GM12878 (cell line): Measurements from ENCODE around the gene MBD5. TPM values are rescaled to one million over a fixed set of nuclear protein-coding genes. Genes with fewer than 3 reads are reported as not detected.

Experiments
- ATAC-seq: fragments of 200-7000 bp; cut with Tn5 transposase; 3 replicates; pipeline ENCODE4 v1.9.1; 2020; ENCODE audit warnings: mild to moderate bottlenecking, moderate library complexity
- BruUV-seq: library from RNA; stranded (reverse); fragments of 400-500 nt; replicated peaks from 2 replicates; lab custom pipeline; 2021; lab: Mats Ljungman, UMichigan
- CTCF ChIA-PET: fragments of 300-600 bp; sonication (Branson Sonifier 250); formaldehyde crosslinking; extraction: SDS; loops from one replicate; lab custom pipeline; 2021; ENCODE audit warnings: inconsistent platforms; lab: Yijun Ruan, JAX
- POLR2A ChIA-PET: fragments of 350-600 bp; formaldehyde crosslinking; extraction: SDS; loops from one replicate; lab custom pipeline; 2021; ENCODE audit warnings: inconsistent platforms; lab: Charles Lee
- RAD21 ChIA-PET: fragments of 300-600 bp; sonication (Branson Sonifier 250); formaldehyde crosslinking; loops from one replicate; lab custom pipeline; 2023; ENCODE audit warnings: antibody characterized with exemption; ENCODE audit not compliant: unreplicated experiment; lab: Charles Lee
- SMC1A ChIA-PET: fragments of 300-600 bp; sonication (Branson Sonifier 250); formaldehyde crosslinking; loops from one replicate; lab custom pipeline; 2023; ENCODE audit not compliant: unreplicated experiment, uncharacterized antibody; lab: Charles Lee
- DNase-seq: peaks from one replicate; pipeline ENCODE4 v3.0.0-alpha.2; 2011; ENCODE audit warnings: low read depth, low spot score
- FAIRE-seq: peaks from 3 replicates; lab custom pipeline; 2011; peaks lifted over from hg19 to GRCh38; lab: Jason Lieb, UNC
- H2AFZ ChIP-seq: 2 replicates; pipeline ENCODE4 v1.6.0; 2011; ENCODE audit warnings: low read depth, low read length, control low read depth; ENCODE audit not compliant: control insufficient read depth
- H3K27ac ChIP-seq: 2 replicates; pipeline ENCODE4 v1.5.1; 2011; ENCODE audit warnings: control low read depth; ENCODE audit not compliant: control insufficient read depth, insufficient read depth
- H3K27me3 ChIP-seq, 2 experiments: replicated peaks in 1 of 2; 2 replicates each; pipeline versions ENCODE4 v1.6.0 to v1.6.1; 2011; ENCODE audit warnings: low read length in 1 of 2; ENCODE audit not compliant: control insufficient read depth in 2 of 2, insufficient read depth in 2 of 2
- H3K36me3 ChIP-seq, 2 experiments: 2 replicates each; pipeline ENCODE4 v1.5.1; 2011; ENCODE audit warnings: low read length in 1 of 2; ENCODE audit not compliant: control insufficient read depth in 2 of 2, insufficient read depth in 2 of 2
- H3K4me1 ChIP-seq: 2 replicates; pipeline ENCODE4 v1.6.1; 2011; ENCODE audit warnings: mild to moderate bottlenecking, low read length, moderate library complexity, mixed read lengths; ENCODE audit not compliant: control insufficient read depth, insufficient read depth
- H3K4me2 ChIP-seq: 2 replicates; pipeline ENCODE4 v1.6.0; 2011; ENCODE audit warnings: control low read depth; ENCODE audit not compliant: control insufficient read depth, insufficient read depth
- H3K4me3 ChIP-seq: fragments of 200-600 bp; sonication (generic); 2 replicates; pipeline ENCODE4 v1.5.1; 2016
- H3K79me2 ChIP-seq: 2 replicates; pipeline ENCODE4 v1.6.0; 2011; ENCODE audit warnings: low read length; ENCODE audit not compliant: control insufficient read depth, insufficient read depth
- H3K9ac ChIP-seq: 2 replicates; pipeline ENCODE4 v1.8.0; 2011; ENCODE audit warnings: low read length, control low read depth, mixed read lengths; ENCODE audit not compliant: control insufficient read depth, insufficient read depth
- H3K9me3 ChIP-seq: replicated peaks from 3 replicates; pipeline ENCODE4 v1.5.1; 2011; ENCODE audit warnings: mild to moderate bottlenecking, low read length; ENCODE audit not compliant: control insufficient read depth, insufficient read depth
- H4K20me1 ChIP-seq: 2 replicates; pipeline ENCODE4 v1.6.0; 2011; ENCODE audit not compliant: control insufficient read depth, insufficient read depth
- MTA2 ChIP-seq: fragments of 450-650 bp; IDR thresholded peaks from 2 replicates; pipeline ENCODE4 v1.6.1; 2016; ENCODE audit warnings: low read depth, mild to moderate bottlenecking, moderate library complexity
- NR2C1 ChIP-seq: fragments of 450-650 bp; IDR thresholded peaks from 2 replicates; pipeline ENCODE4 v1.6.1; 2017; ENCODE audit warnings: antibody characterized with exemption, mild to moderate bottlenecking, moderate library complexity
- NRF1 ChIP-seq: conservative IDR thresholded peaks from 2 replicates; pipeline ENCODE4 v1.6.1; 2011; ENCODE audit warnings: mild to moderate bottlenecking, low read depth, low read length, improper control_type of control experiment
- WGBS: methylation state at CpG from one replicate; pipeline ENCODE4 v1.1.6; 2016; ENCODE audit warnings: low lambda C conversion rate; ENCODE audit not compliant: insufficient replicate concordance, insufficient coverage; ENCODE audit errors: missing lambda C conversion rate; 5-methylcytosine and 5-hydroxymethylcytosine counted together
- in situ Hi-C: fragments of 300-500 bp; cut with MboI; formaldehyde crosslinking; loops from 9 replicates; pipeline ENCODE4 v1.14.3; 2018; ENCODE audit warnings: mixed read lengths
- intact Hi-C: fragments of 100-400 bp; cut with micrococcal nuclease; formaldehyde crosslinking; loops from one replicate; pipeline ENCODE4 v1.14.2; 2022; ENCODE audit not compliant: unreplicated experiment
- polyA plus RNA-seq, 11 experiments: library from polyadenylated mRNA; depleted of rRNA in 4 of 11; unstranded in 6 of 11; stranded (reverse) in 5 of 11; fragments of >200 nt; fragmentation: Nextera tagmentation in 4 of 11; fragmentation: Illumina TruSeq in 1 of 11; extraction: Ambion mirVana in 4 of 11; extraction: Trizol in 1 of 11; gene quantifications; 1 replicate in 1 of 11; 2 replicates in 10 of 11; pipeline versions ENCODE4 v1.2.1 to v1.2.3, GENCODE V29; 2011 to 2016; ENCODE audit warnings: inconsistent platforms in 2 of 11, missing spikeins in 2 of 11, low read depth in 1 of 11
- total RNA-seq, 4 experiments: library from RNA; depleted of rRNA in 3 of 4; stranded (reverse); fragments of >200 nt in 3 of 4; fragmentation: Illumina TruSeq in 1 of 4; extraction: Trizol in 1 of 4; gene quantifications; 2 replicates each; pipeline versions ENCODE4 v1.2.1 to v1.2.3, GENCODE V29; 2013 to 2021
- TF ChIP-seq, protein P1 (sequence below): IDR thresholded peaks from 2 replicates; pipeline ENCODE4 v1.6.1; 2011; ENCODE audit warnings: borderline replicate concordance, low read depth, mild to moderate bottlenecking, moderate library complexity, low read length; ENCODE audit not compliant: insufficient read depth, poor library complexity, severe bottlenecking
- TF ChIP-seq, protein P2 (sequence below): fragments of 450-650 bp; formaldehyde crosslinking; IDR thresholded peaks from 2 replicates; pipeline ENCODE4 v1.4.0; 2020; ENCODE audit warnings: mild to moderate bottlenecking, moderate library complexity
- TF ChIP-seq, protein P3 (sequence below): fragments of 150-350 bp; IDR thresholded peaks from 2 replicates; pipeline ENCODE4 v1.6.1; 2014; ENCODE audit warnings: mild to moderate bottlenecking, low read depth, low read length
- TF ChIP-seq, protein P4 (sequence below): IDR thresholded peaks from 2 replicates; pipeline ENCODE4 v1.6.1; 2011; ENCODE audit warnings: mild to moderate bottlenecking, low read depth, low read length, moderate library complexity; ENCODE audit not compliant: insufficient replicate concordance

MBD5 gene
- total and polyA plus RNA-seq, 10 of the 15 experiments (the other 5 are each of a cell fraction or from before 2014, with no cell fraction given): 7.4 to 58.0 (median 21.2) TPM

DNA sequence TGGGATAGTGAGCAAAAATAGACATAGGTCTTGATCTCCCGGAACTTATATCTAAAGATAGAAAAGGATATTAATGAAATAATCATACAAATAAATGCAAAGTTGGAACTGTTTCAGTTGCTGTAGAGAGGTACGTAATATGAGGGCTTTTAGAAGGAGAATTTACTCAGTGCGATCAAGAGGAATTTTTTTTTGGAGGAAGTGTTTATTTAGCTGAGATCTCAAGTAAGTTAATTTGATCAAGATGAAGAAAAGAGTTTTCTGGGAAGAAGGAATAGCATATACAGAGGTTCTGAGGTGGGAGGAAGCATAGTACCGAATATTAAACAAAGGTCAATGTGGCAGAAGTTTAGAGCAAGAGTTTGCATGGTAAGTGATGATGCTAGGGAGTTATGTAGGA lies 11.3 kb downstream of the MBD5 start (continued):
- TF ChIP-seq, protein P1, sequence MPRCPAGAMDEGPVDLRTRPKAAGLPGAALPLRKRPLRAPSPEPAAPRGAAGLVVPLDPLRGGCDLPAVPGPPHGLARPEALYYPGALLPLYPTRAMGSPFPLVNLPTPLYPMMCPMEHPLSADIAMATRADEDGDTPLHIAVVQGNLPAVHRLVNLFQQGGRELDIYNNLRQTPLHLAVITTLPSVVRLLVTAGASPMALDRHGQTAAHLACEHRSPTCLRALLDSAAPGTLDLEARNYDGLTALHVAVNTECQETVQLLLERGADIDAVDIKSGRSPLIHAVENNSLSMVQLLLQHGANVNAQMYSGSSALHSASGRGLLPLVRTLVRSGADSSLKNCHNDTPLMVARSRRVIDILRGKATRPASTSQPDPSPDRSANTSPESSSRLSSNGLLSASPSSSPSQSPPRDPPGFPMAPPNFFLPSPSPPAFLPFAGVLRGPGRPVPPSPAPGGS: no peak

DNA sequence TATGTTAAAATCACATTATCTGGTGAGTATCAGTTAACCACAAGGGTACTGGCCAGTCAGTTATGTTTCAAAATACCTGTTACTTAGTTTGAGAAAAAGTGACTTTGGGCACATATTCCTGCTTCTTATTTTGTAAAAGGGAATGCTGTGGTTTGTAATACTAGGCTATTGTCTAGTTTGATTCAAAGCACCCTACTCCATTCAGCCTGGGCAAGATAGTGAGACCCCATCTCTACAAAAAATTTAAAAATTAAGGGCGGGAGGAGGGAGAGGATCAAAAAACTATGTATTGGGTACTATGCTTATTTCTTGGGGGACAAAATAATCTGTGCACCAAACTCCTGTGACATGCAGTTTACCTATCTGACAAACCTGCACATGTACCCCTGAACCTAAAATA lies 18.9 kb downstream of the MBD5 start:
- H3K4me3 ChIP-seq: no peak overlapping the region
- peaks cover 4% of the 10 kb centered on the region; the same call in 2 of the 3 replicates for H3K9me3 ChIP-seq
- no peaks in the 10 kb centered on the region for H3K27me3 ChIP-seq
- SMC1A ChIA-PET: interaction anchor here (1.1 to 6.1 kb wide), 5 partner anchors 9 to 86 kb away, joined by 3 to 177 read pairs (median 4); partner anchors contain the start of genes MBD5 and ORC4
- TF ChIP-seq, protein P2, sequence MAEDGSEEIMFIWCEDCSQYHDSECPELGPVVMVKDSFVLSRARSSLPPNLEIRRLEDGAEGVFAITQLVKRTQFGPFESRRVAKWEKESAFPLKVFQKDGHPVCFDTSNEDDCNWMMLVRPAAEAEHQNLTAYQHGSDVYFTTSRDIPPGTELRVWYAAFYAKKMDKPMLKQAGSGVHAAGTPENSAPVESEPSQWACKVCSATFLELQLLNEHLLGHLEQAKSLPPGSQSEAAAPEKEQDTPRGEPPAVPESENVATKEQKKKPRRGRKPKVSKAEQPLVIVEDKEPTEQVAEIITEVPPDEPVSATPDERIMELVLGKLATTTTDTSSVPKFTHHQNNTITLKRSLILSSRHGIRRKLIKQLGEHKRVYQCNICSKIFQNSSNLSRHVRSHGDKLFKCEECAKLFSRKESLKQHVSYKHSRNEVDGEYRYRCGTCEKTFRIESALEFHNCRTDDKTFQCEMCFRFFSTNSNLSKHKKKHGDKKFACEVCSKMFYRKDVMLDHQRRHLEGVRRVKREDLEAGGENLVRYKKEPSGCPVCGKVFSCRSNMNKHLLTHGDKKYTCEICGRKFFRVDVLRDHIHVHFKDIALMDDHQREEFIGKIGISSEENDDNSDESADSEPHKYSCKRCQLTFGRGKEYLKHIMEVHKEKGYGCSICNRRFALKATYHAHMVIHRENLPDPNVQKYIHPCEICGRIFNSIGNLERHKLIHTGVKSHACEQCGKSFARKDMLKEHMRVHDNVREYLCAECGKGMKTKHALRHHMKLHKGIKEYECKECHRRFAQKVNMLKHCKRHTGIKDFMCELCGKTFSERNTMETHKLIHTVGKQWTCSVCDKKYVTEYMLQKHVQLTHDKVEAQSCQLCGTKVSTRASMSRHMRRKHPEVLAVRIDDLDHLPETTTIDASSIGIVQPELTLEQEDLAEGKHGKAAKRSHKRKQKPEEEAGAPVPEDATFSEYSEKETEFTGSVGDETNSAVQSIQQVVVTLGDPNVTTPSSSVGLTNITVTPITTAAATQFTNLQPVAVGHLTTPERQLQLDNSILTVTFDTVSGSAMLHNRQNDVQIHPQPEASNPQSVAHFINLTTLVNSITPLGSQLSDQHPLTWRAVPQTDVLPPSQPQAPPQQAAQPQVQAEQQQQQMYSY (CRISPR knock-in tag): no peak
- TF ChIP-seq, protein P3, sequence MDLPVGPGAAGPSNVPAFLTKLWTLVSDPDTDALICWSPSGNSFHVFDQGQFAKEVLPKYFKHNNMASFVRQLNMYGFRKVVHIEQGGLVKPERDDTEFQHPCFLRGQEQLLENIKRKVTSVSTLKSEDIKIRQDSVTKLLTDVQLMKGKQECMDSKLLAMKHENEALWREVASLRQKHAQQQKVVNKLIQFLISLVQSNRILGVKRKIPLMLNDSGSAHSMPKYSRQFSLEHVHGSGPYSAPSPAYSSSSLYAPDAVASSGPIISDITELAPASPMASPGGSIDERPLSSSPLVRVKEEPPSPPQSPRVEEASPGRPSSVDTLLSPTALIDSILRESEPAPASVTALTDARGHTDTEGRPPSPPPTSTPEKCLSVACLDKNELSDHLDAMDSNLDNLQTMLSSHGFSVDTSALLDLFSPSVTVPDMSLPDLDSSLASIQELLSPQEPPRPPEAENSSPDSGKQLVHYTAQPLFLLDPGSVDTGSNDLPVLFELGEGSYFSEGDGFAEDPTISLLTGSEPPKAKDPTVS: no peak
- TF ChIP-seq NRF1 (no peak), NR2C1 (no peak), MTA2 (no peak)
- TF ChIP-seq, protein P4, sequence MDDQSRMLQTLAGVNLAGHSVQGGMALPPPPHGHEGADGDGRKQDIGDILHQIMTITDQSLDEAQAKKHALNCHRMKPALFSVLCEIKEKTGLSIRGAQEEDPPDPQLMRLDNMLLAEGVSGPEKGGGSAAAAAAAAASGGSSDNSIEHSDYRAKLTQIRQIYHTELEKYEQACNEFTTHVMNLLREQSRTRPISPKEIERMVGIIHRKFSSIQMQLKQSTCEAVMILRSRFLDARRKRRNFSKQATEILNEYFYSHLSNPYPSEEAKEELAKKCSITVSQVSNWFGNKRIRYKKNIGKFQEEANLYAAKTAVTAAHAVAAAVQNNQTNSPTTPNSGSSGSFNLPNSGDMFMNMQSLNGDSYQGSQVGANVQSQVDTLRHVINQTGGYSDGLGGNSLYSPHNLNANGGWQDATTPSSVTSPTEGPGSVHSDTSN: no peak
- no peak overlapping the region for H2AFZ ChIP-seq
- H3K79me2 ChIP-seq: peaks cover 2% of the 10 kb centered on the region
- ATAC-seq: no peak
- no peak for FAIRE-seq
- no peak for DNase-seq
- RAD21 ChIA-PET: interaction anchor here (6.0 kb wide), 1 partner anchor 16 kb away, joined by 90 read pairs; the partner anchor contains the start of genes MBD5 and ORC4
- H3K4me2 ChIP-seq: no peak overlapping the region
- POLR2A ChIA-PET: interaction anchor here (0.6 to 4.0 kb wide), 2 partner anchors 19 to 52 kb away, joined by 4 to 57 read pairs; partner anchors contain the start of genes MBD5 and ORC4
- intact Hi-C loops (no loop called here), in situ Hi-C loops (no loop called here)
- CTCF ChIA-PET: interaction anchor here (0.9 to 1.4 kb wide), 2 partner anchors 10 to 11 kb away, joined by 3 to 5 read pairs; no protein-coding TSS in a partner anchor
- no TSS peak for BruUV-seq
- H3K4me1 ChIP-seq: peaks cover 18% of the 10 kb centered on the region
- no peak overlapping the region for H3K9ac ChIP-seq
- 100% methylated on average over 1 of the region's 1 CpG for WGBS
- H3K36me3 ChIP-seq: no peaks in the 10 kb centered on the region
- no peaks in the 10 kb centered on the region for H4K20me1 ChIP-seq
- no peak overlapping the region for H3K27ac ChIP-seq
